ENCODE data around the gene TRAM2. TPM values are rescaled to one million over a fixed set of nuclear protein-coding genes. Genes with fewer than 3 reads are reported as not detected.

The TRAM2 gene
- total RNA-seq, 1 donor from 2014 or later: 12.6 TPM

DNA sequence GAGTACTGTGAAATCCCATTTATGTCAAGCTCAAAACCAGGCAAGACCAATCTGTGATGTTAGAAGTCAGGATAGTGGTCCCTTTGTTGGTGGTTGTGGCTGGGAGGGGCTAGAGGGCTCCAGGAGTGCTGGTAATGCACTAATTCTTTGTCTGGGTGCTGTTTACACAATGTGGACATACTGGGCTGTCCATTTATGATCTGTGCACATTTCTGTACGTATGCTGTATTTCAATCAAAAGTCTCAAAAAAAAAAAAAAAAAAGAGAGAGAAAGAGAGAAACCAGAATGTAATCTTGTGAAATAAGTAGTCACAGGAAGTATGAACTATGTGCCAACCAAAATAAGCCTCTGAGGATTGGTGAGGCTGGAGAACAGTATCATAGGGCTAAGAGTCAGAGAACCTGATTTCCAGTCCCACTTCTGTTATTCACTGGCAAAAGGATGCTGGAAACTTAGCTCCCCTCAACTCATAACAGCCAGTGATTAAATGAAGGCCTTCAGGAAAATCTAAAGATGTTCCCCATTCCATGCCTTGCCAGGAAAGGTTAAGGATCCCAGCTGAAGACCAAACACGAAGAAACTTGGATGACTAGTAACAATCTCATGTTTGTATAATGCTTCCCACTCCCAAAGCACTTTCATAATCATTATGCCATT is 19.6 kb upstream of the TRAM2 start:
- DNase-seq (ENCODE audit: missing footprints): no peak
- intact Hi-C loops (cut with DNase I): no loop called here

DNA sequence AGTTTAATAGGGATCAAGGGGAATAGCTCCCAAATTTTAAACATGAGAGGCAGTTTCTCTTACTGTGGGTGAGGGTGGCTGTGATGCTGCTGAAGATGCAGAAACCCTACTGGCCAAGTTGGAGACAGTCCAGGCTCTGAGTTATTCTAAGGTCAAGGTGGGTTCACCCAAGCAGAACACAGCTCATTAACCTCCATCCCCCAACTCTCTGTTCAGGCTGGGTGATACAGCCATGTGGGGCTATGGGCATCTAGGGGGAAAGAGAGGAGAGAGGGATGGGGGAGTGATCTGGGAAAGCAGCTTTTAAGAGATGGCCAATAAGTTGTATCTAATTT is 18.9 kb upstream of the TRAM2 start:
- intact Hi-C loops (cut with DNase I): no loop called here
- ATAC-seq (no peak), DNase-seq (ENCODE audit: missing footprints) (no peak)

More for the DNA sequence above, 19.6 kb upstream of the TRAM2 start:
- ATAC-seq: no peak

DNA sequence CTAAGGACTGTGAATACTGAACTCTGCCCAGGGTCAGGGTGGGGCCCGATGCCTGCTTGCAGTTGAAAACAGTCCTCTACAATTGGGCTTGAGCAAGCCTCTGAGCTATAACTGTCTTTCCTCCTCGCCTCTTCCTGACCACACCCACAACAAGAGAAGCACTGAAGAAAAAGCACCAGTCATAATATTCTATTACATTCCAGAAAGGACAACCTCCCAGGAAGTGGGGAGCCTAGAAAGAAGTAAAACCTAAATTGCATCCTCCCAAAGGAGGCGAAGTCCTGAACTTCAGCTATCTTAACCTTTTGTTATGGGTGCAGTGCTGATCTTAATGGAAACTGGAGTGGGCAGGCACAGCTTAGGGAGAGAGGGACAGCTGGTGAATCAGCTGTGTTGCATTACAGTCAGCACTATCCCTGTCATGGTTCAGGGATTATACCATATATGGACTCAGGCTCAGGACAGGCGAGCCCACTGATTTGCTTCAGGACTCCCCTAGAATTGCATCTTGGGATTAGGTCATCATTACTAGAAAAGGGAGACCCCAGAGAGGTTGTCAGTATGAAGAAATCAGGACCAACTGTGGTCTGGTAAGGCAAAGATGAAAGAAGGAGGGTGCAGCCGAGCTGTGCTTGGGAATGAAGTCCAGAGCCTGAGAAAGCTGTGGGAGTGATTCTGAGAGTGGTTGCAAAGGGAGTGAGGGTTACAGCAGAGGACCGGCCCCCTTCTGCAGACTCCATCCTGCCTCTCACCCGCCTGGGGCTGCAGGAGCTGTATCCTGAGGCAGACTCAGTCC is 18.3 kb upstream of the TRAM2 start:
- intact Hi-C loops (cut with DNase I): loop anchor here (5.0 kb wide), 1 partner anchor 67 kb away; no protein-coding TSS in a partner anchor
- DNase-seq (ENCODE audit: missing footprints): no peak
- peak; percentile 87 for ATAC-seq

DNA sequence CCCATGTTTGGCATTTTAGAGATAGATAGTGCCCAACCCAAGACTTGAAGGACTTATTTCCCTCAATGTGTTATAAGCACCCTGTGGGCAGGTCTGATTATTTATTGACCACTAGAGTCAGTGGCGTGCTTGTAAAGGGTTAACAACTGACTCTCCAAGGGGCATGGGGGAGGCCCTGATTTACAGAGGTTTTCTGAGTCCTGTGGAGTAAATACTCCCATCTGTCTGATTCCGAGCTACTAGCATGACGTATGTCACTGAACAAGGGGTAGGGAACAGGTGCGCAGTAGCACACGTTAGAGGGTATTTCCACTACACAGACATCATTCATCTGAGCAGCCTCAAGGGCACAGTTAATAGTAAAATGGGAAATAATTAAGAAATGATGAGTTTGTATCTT is 17.4 kb upstream of the TRAM2 start:
- intact Hi-C loops (cut with DNase I): loop anchor here (5.0 kb wide), 1 partner anchor 68 kb away; no protein-coding TSS in a partner anchor
- DNase-seq (ENCODE audit: missing footprints) (no peak), ATAC-seq (no peak)

DNA sequence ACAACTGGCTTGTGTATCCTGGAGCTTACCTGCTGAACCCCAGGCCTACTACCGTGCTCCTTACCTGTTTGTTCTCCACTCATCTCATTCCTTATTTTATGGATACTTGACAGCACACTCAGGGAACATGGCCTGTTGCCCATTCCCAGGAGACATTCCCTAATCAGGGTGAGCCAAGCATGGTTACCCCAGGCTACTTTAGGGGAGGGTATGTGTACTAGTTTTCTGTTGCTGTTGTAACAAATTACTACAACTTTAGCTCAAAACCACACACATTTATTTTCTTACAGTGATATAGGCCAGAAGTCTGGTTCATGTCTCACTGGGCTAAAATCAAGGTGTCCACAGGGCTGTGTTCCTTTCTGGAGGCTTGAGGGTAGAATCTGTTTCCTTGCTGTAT is 15.0 kb upstream of the TRAM2 start:
- ATAC-seq (no peak), DNase-seq (ENCODE audit: missing footprints) (no peak)
- intact Hi-C loops (cut with DNase I): loop anchor here (5.0 kb wide), 1 partner anchor 70 kb away; no protein-coding TSS in a partner anchor

DNA sequence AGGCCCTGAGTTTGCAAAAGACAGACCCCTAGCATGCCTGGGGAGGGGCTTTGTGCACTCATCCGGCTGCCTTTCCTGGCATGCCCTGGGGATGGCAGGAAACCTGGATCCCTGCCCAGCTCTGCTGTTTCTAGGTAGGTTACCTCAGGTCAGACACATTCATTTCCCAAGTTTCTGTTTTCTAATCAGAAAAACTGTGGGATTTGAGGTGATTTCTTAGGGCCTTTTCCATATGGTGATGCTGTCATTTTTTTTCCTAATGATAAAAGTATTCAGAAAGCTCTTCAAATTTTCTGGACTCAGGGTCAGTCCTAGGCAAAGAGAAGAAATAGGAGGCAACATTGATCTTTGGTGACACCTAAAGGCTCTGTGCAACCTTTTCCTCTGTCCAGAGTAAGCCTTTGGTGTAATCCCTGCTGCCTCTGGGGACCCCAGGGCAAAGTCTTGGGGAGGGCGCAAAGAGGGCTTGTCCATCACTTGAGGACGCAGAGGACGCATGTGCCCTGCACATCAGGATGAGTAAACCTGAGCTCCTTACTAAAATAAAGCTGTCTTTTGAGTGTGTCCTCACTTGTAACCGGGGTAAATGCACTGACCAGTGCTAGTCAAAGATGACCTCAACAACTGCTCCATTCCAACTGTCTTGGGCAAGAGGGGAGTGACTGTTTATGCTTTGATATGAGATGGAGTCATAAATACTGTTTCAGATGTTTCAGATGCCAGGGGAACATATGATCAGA is 13.5 kb upstream of the TRAM2 start:
- peak; percentile 49 for ATAC-seq
- no peak for DNase-seq (ENCODE audit: missing footprints)
- intact Hi-C loops (cut with DNase I): loop anchor here (1.0 to 5.0 kb wide), 2 partner anchors 72 to 174 kb away; no protein-coding TSS in a partner anchor

DNA sequence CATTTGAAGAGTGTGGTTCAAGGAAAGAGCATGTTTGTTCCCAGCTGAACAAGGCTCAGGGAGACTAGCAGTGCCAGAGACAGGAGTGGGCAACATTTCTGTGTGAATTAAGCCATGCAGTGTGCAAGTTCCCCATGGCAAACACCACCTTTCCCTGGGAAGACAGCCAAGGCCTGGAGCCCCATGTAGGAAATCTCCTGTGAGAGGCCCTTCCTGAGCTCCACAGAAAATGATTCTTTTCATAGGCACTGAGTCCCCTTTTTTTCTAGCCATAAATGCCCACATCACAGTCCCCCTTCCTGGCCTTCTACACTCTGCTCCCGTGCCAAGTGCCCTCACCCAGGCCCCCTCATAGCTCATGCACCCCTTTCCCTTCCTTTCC is 11.8 kb upstream of the TRAM2 start:
- ATAC-seq: no peak
- DNase-seq (ENCODE audit: missing footprints): no peak
- intact Hi-C loops (cut with DNase I): no loop called here

DNA sequence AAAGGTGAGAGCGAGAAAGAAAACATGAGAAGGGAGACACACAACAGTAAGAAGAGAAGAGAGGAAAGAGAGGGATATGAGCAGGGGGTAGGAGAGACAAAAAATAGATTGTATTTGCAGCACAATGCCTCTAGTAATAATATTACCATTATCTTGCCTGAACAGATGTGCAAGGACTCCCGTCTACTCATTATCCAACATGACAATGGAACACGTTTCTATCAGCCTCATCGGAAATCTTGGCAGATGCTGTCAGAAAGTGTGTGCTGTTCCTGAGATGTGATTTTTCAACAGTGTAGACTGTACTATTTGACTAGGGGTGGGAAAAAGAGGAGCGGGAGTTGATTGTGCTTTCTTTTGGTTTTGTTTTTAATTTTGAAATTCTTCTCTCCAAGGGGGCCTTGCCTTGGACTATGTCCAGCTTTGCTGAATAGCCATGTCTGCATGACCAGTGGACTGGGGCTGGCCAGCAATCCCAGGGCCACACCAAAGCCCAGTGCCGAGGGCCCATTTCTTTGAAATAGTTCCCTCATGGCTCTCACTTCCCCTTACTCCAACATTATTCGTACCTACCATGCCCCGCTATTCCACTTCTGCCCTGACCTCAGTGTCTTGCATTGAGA is 11.3 kb upstream of the TRAM2 start:
- DNase-seq (ENCODE audit: missing footprints) (no peak), ATAC-seq (no peak)
- intact Hi-C loops (cut with DNase I): no loop called here

DNA sequence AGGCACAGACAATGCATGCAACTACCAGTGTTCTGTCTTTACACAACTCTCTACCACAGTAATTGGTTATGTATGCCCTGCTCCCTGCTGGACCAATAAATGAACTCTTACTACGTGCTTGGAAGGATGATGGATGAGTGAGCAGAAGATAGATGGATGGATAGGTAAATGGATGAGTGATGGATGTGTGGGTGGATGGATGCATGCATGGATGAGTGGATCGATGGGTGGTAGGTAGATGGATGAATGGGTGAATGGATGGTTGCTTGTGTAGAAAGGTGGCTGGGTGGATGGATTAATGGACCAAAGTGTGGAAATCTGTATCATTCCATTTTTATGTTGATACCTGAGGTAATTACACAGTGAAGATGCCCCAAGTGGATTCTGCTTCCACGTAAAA is 10.1 kb upstream of the TRAM2 start:
- no peak for DNase-seq (ENCODE audit: missing footprints)
- ATAC-seq: no peak
- intact Hi-C loops (cut with DNase I): no loop called here

DNA sequence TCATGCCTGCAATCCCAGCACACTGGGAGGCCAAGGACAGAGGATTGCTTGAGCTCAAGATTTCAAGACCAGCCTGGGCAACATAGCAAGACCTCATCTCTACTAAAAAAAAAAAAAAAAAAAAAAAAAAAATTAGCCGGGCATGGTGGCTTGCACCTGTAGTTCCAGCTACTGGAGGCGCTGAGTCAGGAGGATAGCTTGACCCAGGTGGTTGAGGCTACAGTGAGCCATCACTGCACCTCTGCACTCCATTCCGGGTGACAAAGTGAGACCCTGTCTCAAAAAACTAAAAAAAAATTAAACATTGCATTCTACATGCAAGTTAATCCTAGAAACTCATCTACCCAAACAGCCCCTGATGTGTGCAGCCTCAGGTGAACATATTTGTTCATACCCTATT is 7.3 kb upstream of the TRAM2 start:
- ATAC-seq: no peak
- intact Hi-C loops (cut with DNase I): no loop called here
- DNase-seq (ENCODE audit: missing footprints): no peak

DNA sequence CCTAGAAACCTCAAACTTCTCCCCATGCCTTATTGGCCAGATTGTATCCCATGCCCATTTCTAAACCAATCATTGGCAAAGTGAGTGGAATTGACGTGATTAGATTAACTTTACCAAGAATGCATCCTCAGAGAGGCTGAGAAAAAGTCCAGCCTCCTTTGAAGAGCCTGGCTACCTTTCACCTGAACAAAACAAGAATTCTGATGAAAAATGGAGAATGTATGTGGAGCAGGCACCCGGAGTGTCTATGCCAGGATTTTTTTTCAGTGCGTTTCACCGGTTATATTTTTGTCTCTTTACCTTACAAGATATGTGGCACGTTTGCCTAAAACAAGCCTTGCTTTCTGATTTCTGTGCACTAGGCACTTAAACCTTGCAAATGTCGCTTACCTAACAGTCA is 6.1 kb upstream of the TRAM2 start:
- no peak for ATAC-seq
- intact Hi-C loops (cut with DNase I): no loop called here
- no peak for DNase-seq (ENCODE audit: missing footprints)

DNA sequence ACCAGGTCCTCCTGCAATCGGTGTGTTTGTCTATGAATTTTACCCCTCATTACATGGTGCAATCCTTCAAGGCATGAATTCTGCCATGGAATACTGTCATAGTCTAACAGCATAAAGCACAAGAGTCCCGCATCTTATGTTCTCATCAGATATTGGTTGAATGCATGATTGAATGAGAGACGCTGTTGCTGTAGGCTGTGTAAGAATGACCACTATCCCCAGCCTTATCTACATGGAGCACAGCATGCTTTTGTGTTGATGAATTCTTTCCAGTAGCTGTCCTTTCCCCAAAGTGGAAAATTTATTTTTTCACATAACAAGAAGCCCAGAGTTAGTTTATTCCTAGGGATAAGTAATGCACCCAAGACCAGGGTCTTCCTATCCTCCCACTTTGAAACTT is 5.6 kb upstream of the TRAM2 start:
- no peak for ATAC-seq
- no peak for DNase-seq (ENCODE audit: missing footprints)
- intact Hi-C loops (cut with DNase I): no loop called here

DNA sequence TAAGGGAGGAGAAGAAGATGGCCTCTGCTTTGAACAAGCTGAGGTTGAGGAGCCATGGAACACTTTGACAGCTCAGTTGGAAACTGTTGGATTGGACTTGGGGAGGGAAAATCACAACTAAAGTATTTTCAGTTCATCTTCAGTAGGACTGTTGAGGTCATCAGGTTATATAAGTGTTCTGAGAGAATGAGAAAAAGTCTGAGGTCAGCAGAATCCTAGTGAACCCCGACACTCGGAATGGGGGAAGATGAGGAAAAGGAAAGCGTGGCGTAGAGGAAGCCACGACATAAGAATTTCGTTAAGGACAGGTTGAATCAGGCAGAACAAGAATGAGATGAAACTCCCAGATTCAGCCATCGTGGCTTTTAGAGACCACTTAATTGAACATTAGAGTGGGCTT is 4.0 kb upstream of the TRAM2 start:
- no peak for ATAC-seq
- intact Hi-C loops (cut with DNase I): no loop called here
- no peak for DNase-seq (ENCODE audit: missing footprints)

DNA sequence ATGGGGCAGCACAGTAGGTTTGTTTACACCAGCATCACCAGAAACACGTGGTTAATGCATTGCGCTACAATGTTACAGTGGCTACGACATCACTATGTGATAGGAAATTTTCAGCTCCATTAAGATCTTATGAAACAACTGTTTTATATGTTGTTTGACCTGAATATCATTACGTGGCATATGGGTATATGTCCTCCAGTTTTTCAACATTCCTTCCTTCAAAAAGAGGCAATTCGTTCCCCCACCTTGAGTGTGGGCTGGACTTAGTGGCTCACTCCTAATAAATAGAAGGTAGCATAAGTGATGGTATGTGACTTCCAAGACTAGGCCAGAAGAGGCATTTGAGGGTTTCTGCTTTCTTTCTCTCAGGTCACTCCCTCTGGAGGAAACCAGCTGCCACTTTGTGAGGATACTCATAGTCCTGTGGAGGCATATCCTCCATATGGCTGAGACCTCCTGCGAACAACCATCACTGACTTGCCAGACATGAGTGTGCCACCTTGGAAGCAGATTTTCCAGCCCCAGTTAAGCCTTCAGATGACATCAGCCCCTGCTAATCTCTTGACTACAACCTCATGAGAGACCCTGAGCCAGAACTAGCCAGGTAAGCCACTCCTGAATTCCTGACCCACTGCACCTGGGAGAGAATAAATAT is 2.3 kb upstream of the TRAM2 start:
- DNase-seq (ENCODE audit: missing footprints): no peak
- intact Hi-C loops (cut with DNase I): loop anchor here (2.0 to 10.0 kb wide), 4 partner anchors 20 to 966 kb away; partner anchors contain the start of genes GCLC and MCM3
- no peak for ATAC-seq

DNA sequence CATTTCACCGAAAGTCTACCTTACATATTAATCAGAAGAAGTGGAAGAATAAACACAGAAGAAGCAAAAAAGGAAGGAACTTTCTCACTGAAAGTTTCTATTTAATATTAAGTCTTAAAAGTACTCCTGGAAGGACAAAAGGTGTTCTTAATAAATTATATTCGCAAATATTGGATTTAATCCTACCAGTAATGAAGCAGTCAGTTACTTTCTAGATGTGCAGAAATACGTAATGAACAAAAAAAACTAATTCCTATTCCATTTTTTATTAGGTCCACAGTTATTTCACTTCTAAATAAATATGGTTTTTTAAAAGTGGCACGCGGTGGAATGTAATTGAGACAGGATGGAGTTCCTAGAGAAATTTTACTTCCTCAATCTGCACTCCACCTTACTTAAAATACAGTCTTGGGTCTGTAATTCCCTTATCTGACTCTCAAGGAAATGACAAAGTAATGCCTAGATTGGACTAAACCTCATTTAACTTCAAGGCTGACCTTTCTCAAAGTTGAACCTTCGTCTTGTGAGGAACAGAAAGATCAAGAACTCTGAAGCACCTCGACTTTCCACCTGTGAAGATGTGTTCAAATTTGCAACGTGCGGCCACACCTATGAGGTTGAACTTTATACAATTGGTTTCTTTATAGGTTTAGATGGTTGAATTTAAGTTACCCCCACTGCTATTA is 1.1 kb upstream of the TRAM2 start:
- DNase-seq (ENCODE audit: missing footprints): no peak
- intact Hi-C loops (cut with DNase I): loop anchor here (2.0 to 10.0 kb wide), 6 partner anchors 21 to 967 kb away; partner anchors contain the start of genes GCLC and MCM3
- no peak for ATAC-seq

DNA sequence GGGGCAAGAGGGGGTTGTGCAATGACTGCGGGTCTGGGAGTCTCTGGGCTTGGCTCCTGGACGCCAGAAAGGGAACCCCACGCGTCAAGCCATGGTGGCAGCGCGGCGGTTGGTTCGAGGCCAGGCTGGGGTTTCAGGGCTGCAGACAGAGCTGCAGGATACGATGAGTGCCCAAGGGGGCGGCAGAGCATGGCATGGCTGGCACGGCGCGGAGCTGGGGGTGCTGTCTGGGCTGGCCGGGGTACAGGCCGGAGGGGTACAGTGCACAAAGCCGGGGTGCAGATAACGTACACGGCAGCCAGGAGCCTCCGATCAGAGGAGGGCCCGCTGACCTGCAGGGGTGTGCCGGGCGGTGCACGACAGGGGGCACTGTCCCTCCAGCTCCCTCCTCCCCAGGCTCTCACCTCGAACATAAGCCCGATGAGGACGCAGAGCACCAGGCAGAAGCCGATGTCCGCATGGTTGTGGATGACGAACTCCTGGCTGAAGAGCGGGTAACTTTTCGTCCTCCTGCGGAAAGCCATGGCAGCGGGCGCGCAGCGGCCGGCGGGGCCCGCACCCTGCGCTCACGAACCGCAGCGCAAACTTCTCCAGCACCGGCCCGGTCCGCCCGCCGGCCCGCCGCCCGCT is 353 bp downstream of the TRAM2 start:
- peak; percentile 55 for ATAC-seq
- DNase-seq (ENCODE audit: missing footprints): peak; percentile 80
- intact Hi-C loops (cut with DNase I): loop anchor here (2.0 to 10.0 kb wide), 5 partner anchors 72 to 968 kb away; partner anchors contain the start of genes GCLC and MCM3

DNA sequence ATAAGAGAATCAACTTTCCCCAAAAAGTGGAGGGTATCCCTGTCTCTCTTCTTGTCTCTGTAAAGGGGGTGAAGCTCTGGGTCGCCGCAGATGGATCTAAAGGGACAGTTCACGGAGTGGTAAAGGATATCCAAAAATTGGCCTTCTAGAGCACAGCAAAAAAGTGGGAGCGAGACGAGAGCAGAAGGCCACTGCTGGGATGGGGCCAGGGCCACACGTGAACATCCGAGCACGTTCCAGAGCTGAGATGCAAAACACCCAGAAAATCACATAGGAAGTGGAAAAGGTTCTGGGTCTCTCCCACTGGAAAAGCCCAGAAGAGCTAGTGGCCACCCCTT is 837 bp downstream of the TRAM2 start:
- intact Hi-C loops (cut with DNase I): loop anchor here (2.0 to 10.0 kb wide), 5 partner anchors 71 to 969 kb away; partner anchors contain the start of genes GCLC and MCM3
- ATAC-seq: no peak
- DNase-seq (ENCODE audit: missing footprints): no peak

DNA sequence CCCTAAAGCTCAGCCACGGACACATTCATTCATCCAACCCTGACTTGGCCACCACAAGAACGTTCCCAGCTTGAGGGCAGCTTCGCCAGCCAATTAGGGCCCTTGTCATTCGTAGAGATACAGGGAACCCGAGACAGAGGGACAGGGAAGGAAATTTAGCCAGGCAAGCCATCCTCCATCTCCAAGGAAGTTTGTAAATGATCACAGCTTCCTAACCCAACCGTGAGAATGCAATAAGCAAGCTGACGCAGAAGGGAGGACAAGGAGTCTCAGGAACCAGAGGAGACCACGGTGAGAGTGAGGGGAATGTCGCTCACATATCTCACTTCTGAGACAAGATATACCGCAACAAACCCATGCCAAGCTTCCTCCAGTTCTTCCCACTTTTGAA is 1.4 kb downstream of the TRAM2 start:
- ATAC-seq: no peak
- DNase-seq (ENCODE audit: missing footprints): no peak
- intact Hi-C loops (cut with DNase I): loop anchor here (2.0 to 10.0 kb wide), 4 partner anchors 29 to 969 kb away; partner anchors contain the start of genes GCLC and MCM3
